Keratinocyte (primary cell): ENCODE results near the gene GUCA2A. TPM values are rescaled to one million over a fixed set of nuclear protein-coding genes. Genes with fewer than 3 reads are reported as not detected.

ENCODE experiments used
- DNase-seq: peaks from one replicate; pipeline ENCODE4 v3.0.0-alpha.2; 2011; ENCODE audit warnings: low read depth, missing footprints, low spot score
- FAIRE-seq: peaks from 2 replicates; lab custom pipeline; 2011; peaks lifted over from hg19 to GRCh38; lab: Jason Lieb, UNC
- H2AFZ ChIP-seq: 2 replicates; pipeline ENCODE4 v1.6.0; 2012; ENCODE audit warnings: low read length, control low read depth, inconsistent platforms; ENCODE audit not compliant: control insufficient read depth
- H3K27ac ChIP-seq: 2 replicates; pipeline ENCODE4 v1.5.1; 2011; ENCODE audit warnings: low read length; ENCODE audit not compliant: control insufficient read depth, insufficient read depth
- H3K27me3 ChIP-seq: 3 replicates; pipeline ENCODE4 v1.6.0; 2011; ENCODE audit warnings: low read length; ENCODE audit not compliant: control insufficient read depth, insufficient read depth; ENCODE audit errors: extremely low read depth
- H3K36me3 ChIP-seq, 2 experiments: 2 replicates in 1 of 2; 3 replicates in 1 of 2; pipeline ENCODE4 v1.5.1; 2011; ENCODE audit warnings: low read length in 2 of 2, mild to moderate bottlenecking in 1 of 2; ENCODE audit not compliant: control insufficient read depth in 2 of 2, insufficient read depth in 2 of 2; ENCODE audit errors: extremely low read depth in 1 of 2
- H3K4me1 ChIP-seq: 3 replicates; pipeline ENCODE4 v1.5.1; 2011; ENCODE audit warnings: low read length; ENCODE audit not compliant: control insufficient read depth, insufficient read depth; ENCODE audit errors: extremely low read depth
- H3K4me2 ChIP-seq: 3 replicates; pipeline ENCODE4 v1.6.0; 2011; ENCODE audit warnings: low read depth, low read length; ENCODE audit not compliant: control insufficient read depth, insufficient read depth; ENCODE audit errors: extremely low read depth
- H3K4me3 ChIP-seq, 3 experiments: fragments of 200-600 bp in 1 of 3; sonication (generic) in 1 of 3; 2 replicates in 2 of 3; 3 replicates in 1 of 3; pipeline ENCODE4 v1.5.1; 2011 to 2016; ENCODE audit warnings: low read length in 3 of 3, mild to moderate bottlenecking in 3 of 3, control low read depth in 2 of 3, inconsistent platforms in 1 of 3, low read depth in 1 of 3, mixed read lengths in 1 of 3, mixed run types in 1 of 3, moderate library complexity in 1 of 3; ENCODE audit not compliant: control insufficient read depth in 2 of 3, insufficient read depth in 2 of 3; ENCODE audit errors: extremely low read depth in 1 of 3
- H3K79me2 ChIP-seq: 2 replicates; pipeline ENCODE4 v1.6.0; 2012; ENCODE audit warnings: low read length; ENCODE audit not compliant: control insufficient read depth, insufficient read depth
- H3K9ac ChIP-seq: 3 replicates; pipeline ENCODE4 v1.6.0; 2011; ENCODE audit warnings: low read length; ENCODE audit not compliant: control insufficient read depth, insufficient read depth; ENCODE audit errors: extremely low read depth
- H3K9me1 ChIP-seq: 3 replicates; pipeline ENCODE4 v1.6.0; 2011; ENCODE audit warnings: low read length; ENCODE audit not compliant: control insufficient read depth, insufficient read depth; ENCODE audit errors: extremely low read depth
- H3K9me3 ChIP-seq: 2 replicates; pipeline ENCODE4 v1.5.1; 2012; ENCODE audit warnings: low read depth, low read length; ENCODE audit not compliant: control insufficient read depth
- H4K20me1 ChIP-seq: 3 replicates; pipeline ENCODE4 v1.6.0; 2011; ENCODE audit warnings: low read length; ENCODE audit not compliant: control insufficient read depth, insufficient read depth; ENCODE audit errors: extremely low read depth
- CTCF ChIP-seq, 3 experiments: IDR thresholded peaks in 1 of 3; conservative IDR thresholded peaks in 1 of 3; optimal IDR thresholded peaks in 1 of 3; 2 replicates in 2 of 3; 3 replicates in 1 of 3; pipeline versions ENCODE3 to v1.5.1; 2011; ENCODE audit warnings: low read length in 3 of 3, mild to moderate bottlenecking in 3 of 3, moderate library complexity in 2 of 3, control low read depth in 1 of 3, inconsistent platforms in 1 of 3; ENCODE audit not compliant: insufficient read depth in 2 of 3; ENCODE audit errors: extremely low read depth in 1 of 3
- EZH2 ChIP-seq: IDR thresholded peaks from one replicate; pipeline ENCODE4 v1.6.1; 2012; ENCODE audit warnings: inconsistent platforms, mild to moderate bottlenecking, low read length, moderate library complexity
- dilution Hi-C: fragments of 300-500 bp; cut with MboI; formaldehyde crosslinking; loops from one replicate; pipeline ENCODE4 v1.7.0; 2020; ENCODE audit warnings: low sequenced_read_pairs; ENCODE audit not compliant: extremely low pct_ligation_motif_present
- polyA plus RNA-seq, 5 experiments: library from polyadenylated mRNA; depleted of rRNA in 3 of 5; stranded (reverse) in 3 of 5; stranded (forward) in 1 of 5; unstranded in 1 of 5; fragments of >200 nt; gene quantifications; 1 replicate in 1 of 5; 2 replicates in 3 of 5; 3 replicates in 1 of 5; pipeline versions ENCODE4 v1.2.1 to v1.2.3, GENCODE V29; 2011 to 2012; ENCODE audit warnings: missing spikeins in 2 of 5, low read depth in 1 of 5, low replicate concordance in 1 of 5

GUCA2A gene
- polyA plus RNA-seq, 1 donor (not counting 4 experiments of a cell fraction or from before 2014, with no cell fraction given), result not detected

- no peak overlapping the region for H3K27ac ChIP-seq
- no peak overlapping the region for H3K4me3 ChIP-seq
- H3K9me3 ChIP-seq, result no peaks in the 10 kb centered on the region
- no peaks in the 10 kb centered on the region for H3K36me3 ChIP-seq
- no peak overlapping the region for H3K9ac ChIP-seq
- no peaks in the 10 kb centered on the region for H4K20me1 ChIP-seq
- H3K9me1 ChIP-seq, result no peaks in the 10 kb centered on the region
- TF ChIP-seq CTCF (optimal IDR thresholded peaks at IDR 0.05 in 1 of 3, IDR thresholded peaks at IDR 0.05 in 1 of 3, conservative IDR thresholded peaks at IDR 0.05 in 1 of 3; ENCODE audit: extremely low read depth in 1 of 3, insufficient read depth in 2 of 3, low read length in 3 of 3) (no peak), EZH2 (no peak)
- H3K4me1 ChIP-seq, result peaks cover 4% of the 10 kb centered on the region
- DNase-seq (no peak), FAIRE-seq (no peak)
- dilution Hi-C loops, result no loop called here
- H2AFZ ChIP-seq, result no peak overlapping the region
- peaks cover 7% of the 10 kb centered on the region for H3K27me3 ChIP-seq
- H3K4me2 ChIP-seq, result no peak overlapping the region
- H3K79me2 ChIP-seq, result no peaks in the 10 kb centered on the region
Observed at GRCh38 chr1:42155362-42155761, 9.2 kb downstream of the GUCA2A start.

GRCh38 chr1:42154685-42155084, 9.9 kb downstream of the GUCA2A start:
- TF ChIP-seq CTCF (optimal IDR thresholded peaks at IDR 0.05 in 1 of 3, IDR thresholded peaks at IDR 0.05 in 1 of 3, conservative IDR thresholded peaks at IDR 0.05 in 1 of 3; ENCODE audit: extremely low read depth in 1 of 3, insufficient read depth in 2 of 3, low read length in 3 of 3), result no peak
- no peak for TF ChIP-seq EZH2
- Histone ChIP-seq H3K9ac (no peak overlapping the region), H3K9me3 (no peaks in the 10 kb centered on the region), H3K27me3 (peaks cover 7% of the 10 kb centered on the region), H3K4me2 (no peak overlapping the region), H4K20me1 (no peaks in the 10 kb centered on the region), H2AFZ (no peak overlapping the region), H3K9me1 (no peaks in the 10 kb centered on the region), H3K4me3 (no peak overlapping the region), H3K36me3 (no peaks in the 10 kb centered on the region), H3K79me2 (no peaks in the 10 kb centered on the region), H3K4me1 (peaks cover 4% of the 10 kb centered on the region), H3K27ac (no peak overlapping the region)
- DNase-seq (no peak), FAIRE-seq (no peak)
- dilution Hi-C loops, result no loop called here
